ENCODE measurements around the gene NTN5. TPM values are rescaled to one million over a fixed set of nuclear protein-coding genes. Genes with fewer than 3 reads are reported as not detected.

NTN5 gene
- total RNA-seq, 1 experiment from 2014 or later = 2.9 TPM

DNA sequence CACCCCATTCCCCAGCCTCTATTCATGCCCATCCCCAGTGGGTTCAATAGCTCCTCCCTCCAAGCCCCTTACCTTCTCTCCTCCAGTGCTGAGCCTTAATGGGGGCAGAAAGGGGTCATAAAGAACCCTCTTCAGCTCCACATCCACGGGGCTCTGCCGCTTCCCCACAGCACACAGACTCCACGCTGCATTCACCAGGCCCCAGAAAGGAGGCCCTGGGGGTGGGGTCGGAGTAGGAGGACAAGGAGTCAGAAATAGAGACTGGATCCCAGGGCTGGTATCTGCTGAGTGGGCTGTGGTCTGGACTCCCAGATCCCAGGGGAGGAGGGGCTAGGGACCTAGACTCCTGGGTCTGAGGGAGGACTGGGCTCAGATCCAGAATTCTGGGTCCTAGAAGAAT lies 28.5 kb downstream of the NTN5 start:
- ChIA-PET POLR2A (ENCODE audit: unreplicated experiment) (no interaction called here), CTCF (interaction anchor here (0.6 kb wide), 1 partner anchor 10 kb away, joined by 4 read pairs; no protein-coding TSS in a partner anchor)
- no peak overlapping the region for H3K27ac ChIP-seq
- H3K36me3 ChIP-seq (ENCODE audit: low read depth) = no peaks in the 10 kb centered on the region
- no peaks in the 10 kb centered on the region for H3K9me3 ChIP-seq (ENCODE audit: insufficient read depth, low read depth)
- H3K4me2 ChIP-seq = peak overlapping the region; percentile 97; the same call in 1 of the 2 replicates
- H3K9me2 ChIP-seq (ENCODE audit: insufficient read depth) = no peaks in the 10 kb centered on the region
- H4K20me1 ChIP-seq (ENCODE audit: insufficient read depth) = no peaks in the 10 kb centered on the region
- no peaks in the 10 kb centered on the region for H3K79me2 ChIP-seq (ENCODE audit: low read depth)
- no peak for DNase-seq
- no TSS peak for BruUV-seq (replicated peaks)
- no peak overlapping the region for H2AFZ ChIP-seq
- peaks cover 19% of the 10 kb centered on the region for H3K4me1 ChIP-seq (replicated peaks; ENCODE audit: insufficient read depth)
- H3K4me3 ChIP-seq = no peak overlapping the region
- TF ChIP-seq EZH2 (IDR thresholded peaks at IDR 0.05; ENCODE audit: low read depth) (no peak), CTCF (conservative IDR thresholded peaks at IDR 0.05) (no peak)
- intact Hi-C loops (cut with micrococcal nuclease; ENCODE audit: unreplicated experiment) = loop anchor here (10.0 kb wide), 1 partner anchor 350 kb away; the partner anchor contains the start of genes GYS1 and RUVBL2
- H3K27me3 ChIP-seq (ENCODE audit: insufficient read depth, low read depth) = no peaks in the 10 kb centered on the region
- peaks cover 24% of the 10 kb centered on the region for H3F3A ChIP-seq (ENCODE audit: insufficient read depth, low read depth)

GRCh38 chr19:48642862-48643261 lies 30.0 kb downstream of the NTN5 start:
- BruUV-seq (replicated peaks) = no TSS peak
- no peaks in the 10 kb centered on the region for H3K27me3 ChIP-seq (ENCODE audit: insufficient read depth, low read depth)
- no peaks in the 10 kb centered on the region for H3K9me2 ChIP-seq (ENCODE audit: insufficient read depth)
- ChIA-PET CTCF (interaction anchor here (0.6 kb wide), 1 partner anchor 184 kb away, joined by 4 read pairs; no protein-coding TSS in a partner anchor), POLR2A (ENCODE audit: unreplicated experiment) (interaction anchor here (0.6 kb wide), 1 partner anchor 229 kb away, joined by 3 read pairs; no protein-coding TSS in a partner anchor)
- H3K36me3 ChIP-seq (ENCODE audit: low read depth) = no peaks in the 10 kb centered on the region
- H3K4me3 ChIP-seq = no peak overlapping the region
- no peak for DNase-seq
- no peak overlapping the region for H2AFZ ChIP-seq
- TF ChIP-seq CTCF (conservative IDR thresholded peaks at IDR 0.05) (no peak), EZH2 (IDR thresholded peaks at IDR 0.05; ENCODE audit: low read depth) (no peak)
- no peak overlapping the region for H3K27ac ChIP-seq
- peaks cover 25% of the 10 kb centered on the region for H3F3A ChIP-seq (ENCODE audit: insufficient read depth, low read depth)
- no peaks in the 10 kb centered on the region for H4K20me1 ChIP-seq (ENCODE audit: insufficient read depth)
- intact Hi-C loops (cut with micrococcal nuclease; ENCODE audit: unreplicated experiment) = loop anchor here (10.0 kb wide), 1 partner anchor 352 kb away; the partner anchor contains the start of genes GYS1 and RUVBL2
- no peaks in the 10 kb centered on the region for H3K9me3 ChIP-seq (ENCODE audit: insufficient read depth, low read depth)
- peaks cover 24% of the 10 kb centered on the region for H3K4me1 ChIP-seq (replicated peaks; ENCODE audit: insufficient read depth)
- H3K4me2 ChIP-seq = no peak overlapping the region
- no peaks in the 10 kb centered on the region for H3K79me2 ChIP-seq (ENCODE audit: low read depth)

- Histone ChIP-seq H3K79me2 (ENCODE audit: low read depth) (no peaks in the 10 kb centered on the region), H3F3A (ENCODE audit: insufficient read depth, low read depth) (peaks cover 25% of the 10 kb centered on the region), H3K4me2 (no peak overlapping the region), H3K36me3 (ENCODE audit: low read depth) (no peaks in the 10 kb centered on the region), H3K4me1 (replicated peaks; ENCODE audit: insufficient read depth) (peaks cover 24% of the 10 kb centered on the region), H3K27ac (no peak overlapping the region), H4K20me1 (ENCODE audit: insufficient read depth) (no peaks in the 10 kb centered on the region), H2AFZ (no peak overlapping the region), H3K9me3 (ENCODE audit: insufficient read depth, low read depth) (no peaks in the 10 kb centered on the region), H3K4me3 (no peak overlapping the region), H3K9me2 (ENCODE audit: insufficient read depth) (no peaks in the 10 kb centered on the region), H3K27me3 (ENCODE audit: insufficient read depth, low read depth) (no peaks in the 10 kb centered on the region)
- DNase-seq = no peak
- intact Hi-C loops (cut with micrococcal nuclease; ENCODE audit: unreplicated experiment) = loop anchor here (10.0 kb wide), 1 partner anchor 353 kb away; the partner anchor contains the start of genes GYS1 and RUVBL2
- POLR2A ChIA-PET (ENCODE audit: unreplicated experiment) = no interaction called here
- BruUV-seq (replicated peaks) = no TSS peak
- no peak for TF ChIP-seq EZH2 (IDR thresholded peaks at IDR 0.05; ENCODE audit: low read depth)
- TF ChIP-seq CTCF (conservative IDR thresholded peaks at IDR 0.05) = no peak
- CTCF ChIA-PET = no interaction called here
These were observed 31.0 kb downstream of the NTN5 start for GRCh38 chr19:48641850-48642249.
